GM20000 (cell line): ENCODE measurements around the gene HIRA.

ENCODE experiments used
- DNase-seq: peaks from one replicate; pipeline ENCODE4 v3.0.0; 2012; ENCODE audit warnings: low spot score
- CTCF ChIP-seq: IDR thresholded peaks from 2 replicates; pipeline ENCODE4 v1.5.1; 2012; ENCODE audit warnings: mild to moderate bottlenecking, control low read depth; ENCODE audit errors: extremely low read depth, missing control alignments

HIRA gene

DNA sequence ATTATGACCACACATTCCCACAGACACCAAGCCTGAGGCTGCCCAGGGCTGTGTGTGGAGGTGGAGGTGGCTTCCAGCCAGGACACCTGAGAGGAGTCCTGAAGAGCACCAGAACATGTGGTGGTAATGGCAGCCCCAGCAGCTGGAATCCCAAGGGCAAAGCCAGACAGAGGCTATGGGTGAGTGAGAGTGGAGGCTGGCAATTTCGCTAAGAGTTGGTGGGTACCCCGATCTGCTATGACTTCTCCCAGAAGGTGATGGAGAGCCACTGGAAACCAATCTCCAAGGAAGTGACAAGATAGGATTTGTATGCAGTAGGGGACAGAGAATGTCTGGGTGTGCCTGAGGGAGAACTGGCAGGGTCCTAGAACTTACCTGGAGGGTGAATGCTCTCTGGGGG, 70.7 kb downstream of the HIRA start:
- TF ChIP-seq CTCF: no peak
- no peak for DNase-seq

GRCh38 chr22:19360300-19360792, 71.2 kb downstream of the HIRA start:
- DNase-seq: no peak
- no peak for TF ChIP-seq CTCF

DNA sequence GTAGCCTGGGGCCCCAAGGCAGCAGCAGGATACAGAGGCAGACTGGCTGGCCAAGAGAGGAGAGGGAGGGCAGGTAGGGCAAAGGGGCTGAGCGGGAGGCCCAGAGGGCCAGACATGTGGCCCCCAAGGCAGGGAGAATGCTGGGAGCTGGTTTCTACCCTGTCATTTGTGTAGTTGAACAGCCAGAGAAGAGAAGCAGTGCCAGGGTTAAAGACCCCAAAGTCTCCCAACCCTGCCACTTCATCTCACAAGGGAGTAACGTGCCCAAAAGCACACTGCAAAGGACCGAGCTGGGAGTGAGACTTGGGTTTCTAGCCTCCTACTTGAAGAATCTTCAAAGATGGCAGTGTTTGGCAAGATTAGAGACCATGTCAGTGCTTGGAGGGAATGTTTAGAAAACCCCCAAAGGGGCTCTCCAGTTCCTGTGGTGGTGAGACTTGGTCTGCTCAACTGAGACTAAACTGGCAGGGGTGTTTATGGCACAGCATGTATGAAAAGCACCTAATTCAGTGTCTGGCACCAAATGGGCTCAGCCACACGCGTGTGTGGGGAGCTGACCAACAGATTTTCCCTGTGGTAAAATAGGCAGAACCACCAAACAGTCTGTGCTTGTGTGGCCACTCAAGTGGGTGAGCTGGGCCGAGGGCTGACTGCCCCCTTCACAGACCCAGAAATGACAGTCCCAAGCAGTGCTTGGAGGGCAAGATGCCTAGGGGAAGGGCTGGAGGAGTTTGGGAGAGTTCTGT, 71.8 kb downstream of the HIRA start:
- TF ChIP-seq CTCF: no peak
- no peak for DNase-seq

DNA sequence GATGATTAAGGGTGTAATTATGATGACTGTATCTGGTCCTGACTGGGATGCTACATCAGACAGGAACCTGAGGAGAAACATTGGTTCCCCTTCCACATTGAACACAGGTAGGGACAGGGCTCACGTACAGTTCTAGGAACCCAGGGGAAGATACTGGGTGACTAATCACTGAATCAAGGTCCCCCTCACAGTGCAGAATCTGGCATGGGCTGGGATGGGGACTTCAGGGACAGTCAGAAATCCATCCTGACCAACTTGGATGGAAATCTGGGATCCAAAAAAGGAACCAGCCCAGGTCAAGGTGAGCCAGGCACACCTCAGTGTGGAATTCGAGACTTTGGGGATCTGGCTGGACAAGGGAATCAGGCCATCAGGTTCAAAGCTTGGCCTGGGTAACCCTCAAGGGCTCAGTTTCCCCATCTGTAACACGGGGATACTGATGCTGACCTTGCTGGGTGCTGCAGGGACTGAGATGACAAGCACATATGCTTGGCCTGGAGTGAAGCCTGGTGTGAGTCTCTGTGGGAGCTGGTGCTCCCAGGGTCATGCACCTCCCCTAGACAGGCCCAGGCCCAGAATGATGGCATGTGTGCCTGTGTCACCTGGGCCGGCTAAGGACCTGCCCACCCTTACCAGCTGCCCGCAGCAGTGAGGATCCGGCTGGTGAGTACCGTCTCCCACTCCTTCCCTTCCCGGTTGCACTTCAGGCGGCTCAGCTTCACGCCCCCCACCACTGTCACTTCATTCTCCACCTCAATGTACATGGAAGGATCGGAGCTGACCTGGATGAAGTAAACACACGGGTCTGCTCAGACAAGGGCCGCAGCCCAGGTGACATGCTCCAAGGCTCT, 72.6 kb downstream of the HIRA start:
- no peak for DNase-seq
- TF ChIP-seq CTCF: no peak

- no peak for DNase-seq
- no peak for TF ChIP-seq CTCF
These were observed 73.3 kb downstream of the HIRA start for GRCh38 chr22:19358195-19358594.

DNA sequence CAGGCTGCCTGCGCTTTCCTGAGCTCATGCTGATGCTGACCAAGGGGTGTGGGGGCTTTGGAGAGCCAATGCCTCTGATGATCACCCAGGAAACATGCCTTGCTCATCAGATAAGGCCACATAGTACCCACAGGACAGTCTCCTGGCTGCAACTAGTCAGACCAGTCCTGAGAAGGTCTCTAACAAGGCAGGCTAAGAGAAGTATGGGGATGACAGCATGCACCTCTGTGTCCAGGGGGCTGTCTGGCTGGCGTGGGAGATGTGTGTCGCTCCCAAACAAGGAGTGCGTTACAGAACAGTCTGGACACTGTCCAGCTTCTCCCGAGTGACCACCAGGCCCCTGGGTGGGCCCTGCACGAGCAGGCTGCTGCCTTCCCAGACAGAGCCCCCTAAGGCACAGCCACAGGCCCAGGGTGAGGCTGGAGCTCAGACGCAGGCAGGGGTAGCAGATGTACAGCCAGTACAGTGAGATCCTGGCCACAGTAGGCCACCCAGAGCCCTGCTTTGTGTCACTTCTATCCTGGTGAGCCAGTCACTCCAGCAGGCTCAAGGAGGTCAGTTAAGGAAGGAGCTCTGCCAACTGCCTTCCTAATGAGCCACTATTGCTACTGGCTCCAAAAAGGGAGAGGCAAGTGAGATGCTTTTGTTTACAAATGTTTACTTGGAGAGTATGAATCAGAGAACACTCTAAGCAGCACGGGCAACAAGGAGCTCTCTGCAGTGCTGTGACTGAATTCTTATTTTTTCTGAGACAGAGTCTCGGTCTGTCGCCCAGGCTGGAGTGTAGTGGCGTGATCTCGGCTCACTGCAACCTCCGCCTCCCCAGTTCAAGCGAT, 74.0 kb downstream of the HIRA start:
- TF ChIP-seq CTCF: no peak
- DNase-seq: no peak
